ENCODE data around the gene COL27A1. TPM values are rescaled to one million over a fixed set of nuclear protein-coding genes. Genes with fewer than 3 reads are reported as not detected.

Gene COL27A1
- polyA plus RNA-seq, 4 donors: 27.1 to 57.4 (median 42.7) TPM

DNA sequence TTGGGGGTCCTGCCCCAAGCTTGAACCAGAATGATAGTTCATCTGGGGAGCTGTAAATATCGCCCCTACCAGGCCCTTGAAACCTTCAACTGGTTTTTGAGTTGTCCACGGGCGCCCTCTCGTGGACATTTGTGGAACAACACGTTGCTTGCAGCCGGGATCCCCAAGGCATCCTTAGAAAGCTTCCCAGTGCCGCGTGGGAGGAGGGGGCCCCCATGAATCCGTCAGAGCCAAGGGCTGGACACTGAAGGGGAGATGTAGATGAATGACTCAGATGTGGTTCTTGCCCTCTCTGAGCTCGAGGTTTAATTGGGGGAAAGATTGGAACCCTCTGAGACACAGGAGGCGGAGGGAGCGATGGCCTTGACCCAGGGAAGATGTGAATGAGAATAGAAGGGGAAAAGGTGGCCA lies 135.7 kb downstream of the COL27A1 start:
- no peak for DNase-seq (ENCODE audit: low read depth in 4 of 4, low spot score in 2 of 4)

DNA sequence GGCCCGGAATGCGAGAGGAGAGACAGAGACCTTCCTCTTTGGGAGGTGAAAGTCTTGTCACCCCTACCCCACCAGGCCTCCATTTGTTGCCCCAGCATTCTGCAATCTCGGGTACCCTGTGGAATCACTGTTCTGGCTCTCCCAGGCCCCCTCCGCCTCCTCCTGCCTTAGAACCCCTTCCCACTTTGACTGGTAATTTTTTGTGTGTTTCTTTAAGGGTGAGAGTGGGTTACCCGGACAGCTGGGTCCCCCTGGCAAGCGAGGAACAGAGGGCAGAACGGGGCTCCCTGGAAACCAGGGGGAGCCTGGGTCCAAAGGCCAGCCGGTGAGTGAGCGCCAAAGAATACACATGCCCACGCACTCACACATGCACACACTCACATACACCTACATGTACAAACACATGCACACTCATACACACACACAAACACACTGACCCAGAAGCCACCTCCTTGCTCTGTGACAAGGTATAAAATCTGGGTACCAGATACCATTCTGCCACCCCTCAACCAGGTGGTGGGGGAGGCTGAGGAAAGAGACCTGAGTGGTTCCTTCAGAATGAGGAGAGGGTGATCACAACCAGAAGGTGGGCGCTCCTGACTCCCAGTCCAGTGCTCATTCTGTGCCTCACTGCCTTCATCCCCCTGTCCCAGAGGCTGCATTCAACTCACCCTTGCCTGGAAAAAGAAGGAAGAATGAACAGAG lies 136.7 kb downstream of the COL27A1 start:
- no peak for DNase-seq (ENCODE audit: low read depth in 4 of 4, low spot score in 2 of 4)

DNA sequence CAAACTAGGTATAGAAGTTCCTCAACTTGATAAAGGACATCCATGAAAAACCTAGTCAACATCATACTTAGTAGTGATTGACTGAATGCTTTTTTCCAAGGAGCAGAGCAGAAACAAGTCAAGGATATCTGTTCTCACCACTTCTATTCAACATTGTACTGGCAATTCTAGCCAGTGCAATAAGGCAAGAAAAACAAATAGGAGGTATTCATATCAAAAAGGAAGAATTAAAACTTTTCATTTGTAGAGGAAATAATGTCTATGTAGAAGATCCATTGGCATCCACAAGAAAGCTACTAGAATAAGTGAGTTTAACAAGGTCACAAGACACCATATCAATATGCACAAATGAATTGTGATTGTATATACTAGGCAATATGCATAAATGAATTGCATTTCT lies 139.3 kb downstream of the COL27A1 start:
- no peak for DNase-seq (ENCODE audit: low read depth in 4 of 4, low spot score in 2 of 4)

GRCh38 chr9:114296338-114296737 lies 141.0 kb downstream of the COL27A1 start:
- no peak for DNase-seq (ENCODE audit: low read depth in 4 of 4, low spot score in 2 of 4)

DNA sequence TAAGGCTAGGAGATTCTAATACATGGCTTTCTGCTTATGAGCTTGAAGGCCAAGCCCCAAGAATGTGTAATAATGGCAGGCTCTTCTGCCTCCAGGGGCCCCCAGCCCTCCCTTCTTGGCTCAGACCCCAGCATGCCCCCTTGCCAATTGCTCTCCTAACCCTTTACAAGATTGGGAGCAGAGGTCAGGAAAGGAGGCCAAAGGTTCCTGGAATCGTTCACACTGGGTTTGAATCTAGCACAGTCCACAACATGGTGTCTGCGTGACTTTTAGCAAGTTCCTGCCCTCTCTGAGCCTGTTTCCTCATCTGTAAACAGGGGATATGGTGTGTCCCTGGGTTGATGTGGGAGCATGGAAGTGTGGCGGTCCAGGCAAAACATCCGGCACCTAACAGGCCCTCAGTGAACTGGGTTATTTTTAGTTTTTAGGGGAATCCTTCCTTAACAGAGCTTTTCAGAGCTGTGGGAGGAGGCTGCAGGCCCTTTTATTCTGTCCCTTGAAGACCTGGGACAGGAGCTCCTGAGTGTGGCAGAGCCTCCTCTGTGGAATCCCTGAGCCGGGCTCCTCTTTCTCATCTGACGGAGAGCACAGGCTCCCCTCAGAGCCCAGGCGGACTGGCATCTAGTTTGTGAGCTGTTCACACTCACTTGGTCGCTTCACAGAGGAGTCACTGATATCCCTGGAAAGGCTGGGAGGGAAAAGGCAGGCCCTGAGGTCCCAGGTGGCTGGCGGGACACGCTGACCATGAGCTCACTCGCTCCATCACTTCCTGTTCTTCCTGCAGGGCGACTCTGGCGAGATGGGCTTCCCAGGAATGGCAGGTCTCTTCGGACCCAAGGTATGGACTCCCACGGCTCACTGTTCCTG lies 144.2 kb downstream of the COL27A1 start:
- no peak for DNase-seq (ENCODE audit: low read depth in 4 of 4, low spot score in 2 of 4)

GRCh38 chr9:114300153-114300845 lies 145.0 kb downstream of the COL27A1 start:
- no peak for DNase-seq (ENCODE audit: low read depth in 4 of 4, low spot score in 2 of 4)

- no peak for DNase-seq (ENCODE audit: low read depth in 4 of 4, low spot score in 2 of 4)
Measured at GRCh38 chr9:114300846-114301797, 145.8 kb downstream of the COL27A1 start.

GRCh38 chr9:114301798-114302565 lies 146.6 kb downstream of the COL27A1 start:
- DNase-seq (ENCODE audit: low read depth in 4 of 4, low spot score in 2 of 4): no peak

GRCh38 chr9:114302727-114303126 lies 147.4 kb downstream of the COL27A1 start:
- no peak for DNase-seq (ENCODE audit: low read depth in 4 of 4, low spot score in 2 of 4)

DNA sequence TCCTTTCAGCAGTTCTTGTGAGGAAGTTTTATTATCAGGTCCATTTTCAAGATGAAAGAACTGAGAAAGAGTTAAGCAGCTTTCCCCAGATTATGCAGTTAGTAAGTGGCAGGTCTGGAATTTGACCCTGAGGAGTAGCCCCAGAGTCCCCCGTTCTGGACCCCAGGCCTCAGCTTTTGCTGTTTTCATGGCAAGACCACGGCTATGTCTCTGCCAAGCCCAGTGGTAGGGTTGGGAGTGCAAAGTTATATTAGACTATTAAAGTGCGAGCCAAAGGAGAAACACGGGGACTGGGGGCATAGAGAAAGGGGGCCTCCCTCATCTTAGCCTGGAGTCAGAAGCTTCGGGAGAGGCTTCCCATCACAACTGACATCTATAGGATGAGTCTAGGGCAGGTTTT lies 148.2 kb downstream of the COL27A1 start:
- no peak for DNase-seq (ENCODE audit: low read depth in 4 of 4, low spot score in 2 of 4)

DNA sequence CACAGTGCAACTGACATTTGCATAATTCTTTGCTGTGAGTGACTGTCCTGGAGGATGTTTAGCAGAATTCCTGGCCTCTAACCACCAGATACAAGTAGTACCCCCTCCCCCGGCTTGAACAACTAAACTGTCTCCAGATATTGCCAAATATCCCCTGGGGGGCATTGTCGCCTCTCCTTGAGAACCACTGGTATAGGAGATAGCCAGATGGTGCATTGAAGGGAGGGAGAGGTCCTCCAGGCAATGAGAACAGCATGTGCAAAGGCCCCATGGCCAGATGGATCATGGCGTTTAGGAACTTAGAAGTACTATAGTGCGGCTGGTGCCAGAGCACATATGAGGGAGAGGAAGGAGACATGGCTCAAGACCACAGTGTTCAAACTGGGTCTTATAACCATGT lies 148.6 kb downstream of the COL27A1 start:
- DNase-seq (ENCODE audit: low read depth in 4 of 4, low spot score in 2 of 4): no peak

- no peak for DNase-seq (ENCODE audit: low read depth in 4 of 4, low spot score in 2 of 4)
Measured at GRCh38 chr9:114304416-114305188, 149.3 kb downstream of the COL27A1 start.

DNA sequence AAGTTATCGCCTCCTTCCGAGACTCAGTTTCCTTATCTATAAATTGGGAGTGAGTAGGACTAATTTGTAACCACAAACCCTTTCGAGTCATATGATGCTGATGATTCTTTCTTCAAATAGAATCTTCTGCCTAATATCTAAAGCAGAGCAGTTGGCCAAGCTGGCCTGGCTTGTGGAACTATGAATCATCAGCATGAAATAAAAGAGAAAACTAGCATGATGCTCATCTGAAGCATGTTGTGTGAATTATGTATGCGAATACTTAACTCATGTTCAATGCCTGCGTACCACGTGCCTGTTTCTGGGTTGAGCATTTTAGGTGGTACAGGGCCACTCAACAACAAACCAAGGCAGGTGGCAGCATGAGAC lies 152.5 kb downstream of the COL27A1 start:
- no peak for DNase-seq (ENCODE audit: low read depth in 4 of 4, low spot score in 2 of 4)

DNA sequence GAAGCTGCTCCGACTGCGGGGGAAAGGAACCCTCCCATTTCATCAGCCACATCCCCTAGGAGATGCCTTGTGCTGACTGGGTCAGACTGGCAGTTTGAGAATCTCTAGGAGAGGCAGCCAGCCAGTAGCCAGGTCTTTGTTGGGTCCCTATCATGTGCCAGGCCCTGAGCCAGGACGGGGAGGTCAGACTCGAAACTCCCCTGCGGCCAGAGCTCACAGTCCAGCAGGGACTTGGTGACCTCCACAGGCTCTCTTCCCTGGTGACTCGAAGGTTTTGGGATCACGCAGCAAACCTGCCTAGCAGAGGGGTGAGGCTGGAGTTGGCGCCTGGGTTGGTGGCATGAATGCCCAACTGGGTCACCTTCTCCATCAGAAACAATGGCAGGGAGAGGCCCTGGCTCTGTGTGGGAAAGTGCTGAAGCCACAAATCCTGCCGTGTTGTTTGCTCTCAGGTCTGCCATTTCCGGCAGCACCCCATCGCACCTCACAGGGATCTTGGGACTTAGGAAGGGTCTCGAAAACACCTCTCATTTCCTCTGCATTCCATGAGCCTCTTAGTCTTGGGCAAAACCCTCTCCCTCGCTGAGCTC lies 153.1 kb downstream of the COL27A1 start:
- DNase-seq (ENCODE audit: low read depth in 4 of 4, low spot score in 2 of 4): no peak

DNA sequence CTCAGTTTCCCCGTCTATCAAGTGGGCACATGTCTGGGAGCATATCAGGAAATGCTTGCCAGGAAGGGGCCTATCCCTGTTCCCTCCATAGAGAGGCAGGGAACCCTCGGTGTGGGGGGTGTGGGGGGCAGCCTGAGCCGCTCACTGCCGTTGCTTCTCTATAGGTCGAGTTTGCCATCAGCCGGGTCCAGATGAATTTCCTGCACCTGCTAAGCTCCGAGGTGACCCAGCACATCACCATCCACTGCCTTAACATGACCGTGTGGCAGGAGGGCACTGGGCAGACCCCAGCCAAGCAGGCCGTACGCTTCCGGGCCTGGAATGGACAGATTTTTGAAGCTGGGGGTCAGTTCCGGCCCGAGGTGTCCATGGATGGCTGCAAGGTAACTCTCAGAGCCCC lies 153.8 kb downstream of the COL27A1 start:
- no peak for DNase-seq (ENCODE audit: low read depth in 4 of 4, low spot score in 2 of 4)

DNA sequence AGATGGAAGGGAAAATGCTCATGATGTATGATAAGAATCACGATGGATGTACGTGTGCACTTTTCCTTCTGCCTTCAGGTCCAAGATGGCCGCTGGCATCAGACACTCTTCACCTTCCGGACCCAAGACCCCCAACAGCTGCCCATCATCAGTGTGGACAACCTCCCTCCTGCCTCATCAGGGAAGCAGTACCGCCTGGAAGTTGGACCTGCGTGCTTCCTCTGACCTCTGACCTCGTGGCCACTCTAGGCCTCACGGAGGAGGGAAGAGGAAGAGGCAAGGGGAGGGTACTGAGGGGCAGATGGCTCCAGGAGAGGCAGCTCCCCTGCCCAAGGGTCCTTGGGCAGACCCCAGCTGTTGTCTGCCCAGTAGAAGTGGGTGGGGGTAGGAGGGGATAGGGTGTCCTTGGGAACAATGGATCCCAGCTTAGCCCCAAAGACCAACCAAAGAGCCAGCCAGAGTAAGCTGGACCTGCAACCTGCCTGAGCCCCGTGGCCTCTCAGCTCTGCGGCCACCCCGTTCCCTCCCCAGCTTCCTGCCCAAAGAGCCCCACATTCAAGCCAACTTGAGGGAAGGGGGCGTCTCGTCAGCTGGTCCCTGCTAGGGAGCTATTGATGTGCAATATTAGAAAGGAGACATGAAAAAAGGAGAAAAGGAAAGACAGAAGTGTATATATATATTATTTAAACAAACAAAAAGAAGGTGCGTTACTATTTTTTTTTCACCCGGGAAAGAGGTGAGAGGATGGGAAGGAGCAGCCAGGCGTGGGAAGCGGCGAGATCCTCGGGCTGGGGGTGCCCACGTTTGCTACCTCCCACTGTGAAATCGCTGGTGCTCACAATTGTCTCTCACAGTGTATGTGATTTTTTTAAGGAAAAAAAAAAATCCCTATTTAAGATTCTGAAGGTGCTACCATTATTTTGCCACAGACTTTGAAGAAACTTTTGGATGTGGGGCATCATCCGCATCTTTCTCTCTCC lies 155.4 kb downstream of the COL27A1 start:
- no peak for DNase-seq (ENCODE audit: low read depth in 4 of 4, low spot score in 2 of 4)
